Brain microvascular endothelial cell (primary cell): ENCODE results near the gene NCOA5.

ENCODE experiments used
- DNase-seq: peaks from one replicate; pipeline ENCODE4 v3.0.0-alpha.2; 2020
- H3K27ac ChIP-seq: fragments of 250-450 bp; sonication (Bioruptor Pico); 2 replicates; pipeline ENCODE4 v1.5.1; 2020; ENCODE audit warnings: mild to moderate bottlenecking, moderate library complexity
- H3K27me3 ChIP-seq: fragments of 250-450 bp; sonication (Bioruptor Pico); replicated peaks from 2 replicates; pipeline ENCODE4 v1.5.1; 2020; ENCODE audit warnings: mild to moderate bottlenecking
- H3K36me3 ChIP-seq: fragments of 250-450 bp; sonication (Bioruptor Pico); replicated peaks from 2 replicates; pipeline ENCODE4 v1.5.1; 2020; ENCODE audit warnings: mild to moderate bottlenecking
- H3K4me3 ChIP-seq: 2 replicates; pipeline ENCODE4 v1.5.1; 2011; ENCODE audit warnings: low read depth, mild to moderate bottlenecking, control low read depth, low read length, moderate library complexity
- CTCF ChIP-seq: IDR thresholded peaks from 2 replicates; pipeline ENCODE4 v1.5.1; 2011; ENCODE audit warnings: low read depth, mild to moderate bottlenecking, moderate library complexity, low read length, control low read depth, inconsistent platforms; ENCODE audit errors: missing control alignments
- in situ Hi-C: cut with HindIII; loops from 2 replicates; pipeline ENCODE4 v1.10.0; 2017; ENCODE audit warnings: low sequenced_read_pairs, low pct_ligation_motif_present

Gene NCOA5

GRCh38 chr20:46031701-46032254, 58.0 kb downstream of the NCOA5 start:
- no peak for DNase-seq
- no peaks in the 10 kb centered on the region for H3K36me3 ChIP-seq
- peaks cover 64% of the 10 kb centered on the region for H3K27me3 ChIP-seq
- H3K4me3 ChIP-seq, result no peak overlapping the region
- in situ Hi-C loops, result no loop called here
- H3K27ac ChIP-seq, result no peak overlapping the region
- TF ChIP-seq CTCF, result no peak

GRCh38 chr20:46031014-46031569, 58.7 kb downstream of the NCOA5 start:
- Histone ChIP-seq H3K27me3 (peaks cover 66% of the 10 kb centered on the region), H3K4me3 (no peak overlapping the region), H3K27ac (no peak overlapping the region), H3K36me3 (no peaks in the 10 kb centered on the region)
- DNase-seq, result no peak
- no peak for TF ChIP-seq CTCF
- in situ Hi-C loops, result no loop called here

GRCh38 chr20:46030284-46031013, 59.3 kb downstream of the NCOA5 start:
- no peak overlapping the region for H3K4me3 ChIP-seq
- in situ Hi-C loops, result no loop called here
- H3K27ac ChIP-seq, result no peak overlapping the region
- no peak for DNase-seq
- no peaks in the 10 kb centered on the region for H3K36me3 ChIP-seq
- H3K27me3 ChIP-seq, result peaks cover 66% of the 10 kb centered on the region
- TF ChIP-seq CTCF, result no peak

GRCh38 chr20:46028772-46029371, 60.9 kb downstream of the NCOA5 start, which contains the start of gene SLC12A5:
TSS of gene SLC12A5 (plus strand) at chr20:46029215. CDS start at chr20:46029345, 130 bp downstream.
- TF ChIP-seq CTCF, result no peak
- H3K27ac ChIP-seq, result no peak within 1 kb of the TSS
- in situ Hi-C loops, result no loop called here
- H3K36me3 ChIP-seq, result no peaks in the 10 kb centered on the region
- no peak for DNase-seq
- H3K27me3 ChIP-seq, result peaks cover 72% of the 10 kb centered on the region
- H3K4me3 ChIP-seq, result no peak within 1 kb of the TSS

- no peak overlapping the region for H3K27ac ChIP-seq
- no peak for DNase-seq
- no peak for TF ChIP-seq CTCF
- in situ Hi-C loops, result no loop called here
- H3K27me3 ChIP-seq, result peaks cover 69% of the 10 kb centered on the region
- H3K4me3 ChIP-seq, result no peak overlapping the region
- H3K36me3 ChIP-seq, result no peaks in the 10 kb centered on the region
Observed at GRCh38 chr20:46028110-46028509, 61.7 kb downstream of the NCOA5 start.
